H1 (cell line): ENCODE measurements around the gene GABRG3. TPM values are rescaled to one million over a fixed set of nuclear protein-coding genes. Genes with fewer than 3 reads are reported as not detected.

Source experiments
- ATF2 ChIP-seq: IDR thresholded peaks from 2 replicates; pipeline ENCODE4 v1.6.1; 2012; ENCODE audit warnings: low read length, inconsistent platforms
- NANOG ChIP-seq: IDR thresholded peaks from 2 replicates; pipeline ENCODE4 v1.6.1; 2011; ENCODE audit warnings: low read length, low read depth, mild to moderate bottlenecking, inconsistent platforms; ENCODE audit not compliant: insufficient read depth, poor library complexity, severe bottlenecking
- polyA plus RNA-seq, 7 experiments: library from polyadenylated mRNA; depleted of rRNA in 3 of 7; stranded (reverse) in 5 of 7; unstranded in 2 of 7; fragments of >200 nt in 5 of 7; fragments of 200-250 nt in 2 of 7; gene quantifications; 1 replicate in 5 of 7; 2 replicates in 1 of 7; 4 replicates in 1 of 7; pipeline versions ENCODE4 v1.2.1 to v1.2.3, GENCODE V29; 2011 to 2013; ENCODE audit warnings: missing spikeins in 2 of 7, mixed read lengths in 2 of 7
- total RNA-seq: library from RNA; stranded (reverse); fragmentation: NEBNext Ultra II Directional; extraction: Animal tissue kit (Norgen Biotek cat#: 25700); gene quantifications from 2 replicates; pipeline ENCODE4 v1.2.1, GENCODE V29; 2021

The GABRG3 gene
- total and polyA plus RNA-seq, 2 of the 8 experiments (the other 6 are each of a cell fraction or from before 2014, with no cell fraction given) = 0.17 to 0.80 TPM

DNA sequence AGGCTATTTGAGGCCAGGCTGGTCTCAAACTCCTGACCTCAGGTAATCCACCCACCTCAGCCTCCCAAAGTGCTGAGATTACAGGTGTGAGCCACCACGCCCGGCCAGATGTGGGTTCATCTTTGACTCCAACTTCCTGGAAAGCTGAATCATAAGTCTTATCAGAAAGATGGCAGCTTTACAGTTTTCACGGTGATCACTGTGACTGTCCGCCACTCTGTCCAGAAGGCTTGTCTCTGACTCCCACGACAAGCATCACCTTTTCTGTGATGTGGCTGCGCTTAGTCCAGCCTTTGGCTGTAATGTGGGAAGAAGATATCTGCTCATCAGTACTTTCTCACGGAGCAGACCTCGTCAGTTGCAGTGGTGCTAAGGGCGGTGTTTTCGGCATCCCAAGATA lies 527.7 kb downstream of the GABRG3 start (continued):
- TF ChIP-seq ATF2 (no peak), NANOG (no peak)
